Measurements from ENCODE around the gene MANBA.

Gene MANBA

DNA sequence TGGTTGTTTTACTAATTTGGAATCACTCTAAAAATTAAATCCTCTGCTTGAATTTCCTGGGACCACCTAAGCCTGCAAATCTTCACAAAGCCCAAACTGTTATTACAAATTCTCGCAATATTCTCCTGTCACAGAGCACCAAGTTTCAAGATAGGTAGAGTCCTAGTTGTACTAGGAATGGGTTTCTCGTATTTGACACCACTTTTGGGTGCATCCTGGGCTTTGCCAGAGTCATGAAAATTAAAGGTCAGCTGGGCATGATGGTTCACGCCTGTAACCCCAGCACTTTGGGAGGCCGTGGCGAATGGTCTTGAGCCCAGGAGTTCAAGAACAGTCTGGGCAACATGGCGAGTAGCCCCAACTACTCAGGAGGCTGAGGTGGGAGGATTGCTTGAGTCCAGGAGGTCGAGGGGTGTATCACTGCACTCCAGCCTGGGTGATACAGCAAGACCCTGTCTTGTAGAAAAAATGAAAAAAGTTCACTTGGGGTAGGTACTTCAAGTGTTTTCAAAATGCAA is 30.6 kb upstream of the MANBA start:
- Histone ChIP-seq H3K36me3 (ENCODE audit: insufficient read depth) (no peaks in the 10 kb centered on the region), H4K20me1 (ENCODE audit: insufficient read depth) (no peaks in the 10 kb centered on the region), H3K9ac (no peak overlapping the region), H3K27ac (0 out of 2 replicates have a peak overlapping the region, but pooled peaks have one; percentile 1), H3K27me3 (ENCODE audit: insufficient read depth, low read depth) (no peaks in the 10 kb centered on the region), H2AFZ (ENCODE audit: low read depth) (no peak overlapping the region), H3K4me1 (ENCODE audit: low read depth, poor library complexity, severe bottlenecking) (peaks cover 81% of the 10 kb centered on the region), H3K4me3 (IDR thresholded peaks at IDR 0.05; ENCODE audit: insufficient read depth, low read depth, low read length) (no peak overlapping the region), H3K79me2 (ENCODE audit: insufficient read depth, low read depth) (no peaks in the 10 kb centered on the region), H3K4me2 (0 out of 2 replicates have a peak overlapping the region, but pooled peaks have one; percentile 7)
- TF ChIP-seq, protein P1, sequence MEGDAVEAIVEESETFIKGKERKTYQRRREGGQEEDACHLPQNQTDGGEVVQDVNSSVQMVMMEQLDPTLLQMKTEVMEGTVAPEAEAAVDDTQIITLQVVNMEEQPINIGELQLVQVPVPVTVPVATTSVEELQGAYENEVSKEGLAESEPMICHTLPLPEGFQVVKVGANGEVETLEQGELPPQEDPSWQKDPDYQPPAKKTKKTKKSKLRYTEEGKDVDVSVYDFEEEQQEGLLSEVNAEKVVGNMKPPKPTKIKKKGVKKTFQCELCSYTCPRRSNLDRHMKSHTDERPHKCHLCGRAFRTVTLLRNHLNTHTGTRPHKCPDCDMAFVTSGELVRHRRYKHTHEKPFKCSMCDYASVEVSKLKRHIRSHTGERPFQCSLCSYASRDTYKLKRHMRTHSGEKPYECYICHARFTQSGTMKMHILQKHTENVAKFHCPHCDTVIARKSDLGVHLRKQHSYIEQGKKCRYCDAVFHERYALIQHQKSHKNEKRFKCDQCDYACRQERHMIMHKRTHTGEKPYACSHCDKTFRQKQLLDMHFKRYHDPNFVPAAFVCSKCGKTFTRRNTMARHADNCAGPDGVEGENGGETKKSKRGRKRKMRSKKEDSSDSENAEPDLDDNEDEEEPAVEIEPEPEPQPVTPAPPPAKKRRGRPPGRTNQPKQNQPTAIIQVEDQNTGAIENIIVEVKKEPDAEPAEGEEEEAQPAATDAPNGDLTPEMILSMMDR (conservative IDR thresholded peaks at IDR 0.05; ENCODE audit: low read depth, low read length): no peak

DNA sequence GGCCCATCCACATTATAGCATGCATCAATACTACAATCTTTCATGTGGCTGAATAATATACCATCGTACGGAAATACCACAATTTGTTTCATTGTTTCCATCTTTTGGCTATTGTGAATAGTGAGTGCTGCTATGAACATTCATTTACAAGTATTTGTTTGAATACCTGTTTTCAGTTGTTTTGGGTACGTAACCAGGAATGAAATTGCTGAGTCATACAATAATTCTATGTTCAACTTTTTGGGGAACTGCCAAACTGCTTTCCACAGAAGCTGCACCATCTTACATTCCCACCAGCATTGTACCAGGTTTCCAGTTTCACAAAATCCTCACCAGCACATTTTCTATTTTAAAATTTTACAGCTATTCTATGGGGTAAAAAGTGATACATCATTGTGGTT is 28.5 kb upstream of the MANBA start:
- peak overlapping the region; percentile 30; the same call in 1 of the 2 replicates for H3K4me2 ChIP-seq
- no peaks in the 10 kb centered on the region for H3K36me3 ChIP-seq (ENCODE audit: insufficient read depth)
- H4K20me1 ChIP-seq (ENCODE audit: insufficient read depth): no peaks in the 10 kb centered on the region
- TF ChIP-seq, protein P1 (conservative IDR thresholded peaks at IDR 0.05; ENCODE audit: low read depth, low read length): no peak
- H3K27ac ChIP-seq: peak overlapping the region; percentile 31; the same call in 1 of the 2 replicates
- no peaks in the 10 kb centered on the region for H3K79me2 ChIP-seq (ENCODE audit: insufficient read depth, low read depth)
- H3K27me3 ChIP-seq (ENCODE audit: insufficient read depth, low read depth): no peaks in the 10 kb centered on the region
- H3K4me3 ChIP-seq (IDR thresholded peaks at IDR 0.05; ENCODE audit: insufficient read depth, low read depth, low read length): no peak overlapping the region
- peaks cover 65% of the 10 kb centered on the region for H3K4me1 ChIP-seq (ENCODE audit: low read depth, poor library complexity, severe bottlenecking)
- no peak overlapping the region for H3K9ac ChIP-seq
- H2AFZ ChIP-seq (ENCODE audit: low read depth): no peak overlapping the region

DNA sequence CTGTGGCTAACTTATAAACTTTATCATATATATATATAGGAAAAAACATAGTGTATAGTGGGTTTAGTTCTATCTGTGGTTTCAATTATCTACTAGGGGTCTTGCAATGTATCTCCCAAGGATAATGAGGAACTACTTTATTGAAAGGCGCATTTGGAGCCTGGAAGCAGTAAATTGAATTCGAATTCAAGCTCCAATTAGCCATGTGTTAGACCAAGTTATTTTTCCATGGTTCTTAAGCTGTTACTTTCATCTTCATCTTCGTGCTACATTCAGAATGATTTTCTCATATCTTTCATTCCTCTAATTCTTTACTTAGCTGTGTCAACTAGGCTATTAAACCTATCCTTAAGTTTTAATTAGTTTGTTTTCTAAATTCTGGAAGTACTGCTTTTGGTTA is 27.2 kb upstream of the MANBA start:
- TF ChIP-seq, protein P1 (conservative IDR thresholded peaks at IDR 0.05; ENCODE audit: low read depth, low read length): no peak

DNA sequence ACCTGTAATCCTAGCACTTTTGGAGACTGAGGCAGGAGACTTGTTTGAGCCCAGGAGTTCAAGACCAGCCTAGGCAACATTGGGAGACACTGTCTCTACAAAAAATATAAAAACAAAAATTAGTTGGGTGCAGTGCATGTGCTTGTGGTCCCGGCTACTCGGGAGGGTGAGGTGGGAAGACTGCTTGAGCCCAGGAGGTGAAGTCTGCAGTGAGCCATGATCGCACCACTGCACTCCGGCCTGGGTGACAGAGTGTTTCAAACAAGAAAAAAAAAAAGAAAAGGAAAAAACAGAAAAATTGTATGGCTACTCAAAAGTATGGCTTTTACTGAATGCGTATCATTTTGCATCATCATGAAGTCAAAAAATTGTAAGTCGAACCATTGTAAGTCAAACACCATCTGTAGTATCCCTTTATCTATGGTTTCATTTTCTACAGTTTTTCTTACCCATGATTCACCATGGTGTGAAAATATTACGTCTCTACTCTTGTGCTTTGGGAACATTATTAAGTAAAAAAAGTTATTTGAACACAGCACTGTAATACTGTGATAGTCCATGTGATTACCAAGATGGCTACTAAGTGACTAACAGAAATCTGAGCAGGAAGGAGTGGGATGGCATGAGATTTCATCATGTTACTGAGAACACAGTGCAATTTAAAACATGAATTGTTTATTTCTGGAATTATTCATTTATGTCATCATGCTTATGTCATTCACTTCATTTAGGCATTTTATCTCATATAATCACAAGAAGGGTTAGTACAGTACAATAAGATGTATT is 26.5 kb upstream of the MANBA start:
- no peaks in the 10 kb centered on the region for H3K79me2 ChIP-seq (ENCODE audit: insufficient read depth, low read depth)
- no peak overlapping the region for H3K4me2 ChIP-seq
- no peak overlapping the region for H3K4me3 ChIP-seq (IDR thresholded peaks at IDR 0.05; ENCODE audit: insufficient read depth, low read depth, low read length)
- H3K36me3 ChIP-seq (ENCODE audit: insufficient read depth): no peaks in the 10 kb centered on the region
- no peak overlapping the region for H3K27ac ChIP-seq
- no peak overlapping the region for H2AFZ ChIP-seq (ENCODE audit: low read depth)
- H3K27me3 ChIP-seq (ENCODE audit: insufficient read depth, low read depth): no peaks in the 10 kb centered on the region
- TF ChIP-seq, protein P1 (conservative IDR thresholded peaks at IDR 0.05; ENCODE audit: low read depth, low read length): no peak
- no peak overlapping the region for H3K9ac ChIP-seq
- H4K20me1 ChIP-seq (ENCODE audit: insufficient read depth): no peaks in the 10 kb centered on the region
- H3K4me1 ChIP-seq (ENCODE audit: low read depth, poor library complexity, severe bottlenecking): peaks cover 54% of the 10 kb centered on the region

More for the DNA sequence above, 27.2 kb upstream of the MANBA start:
- Histone ChIP-seq H3K79me2 (ENCODE audit: insufficient read depth, low read depth) (no peaks in the 10 kb centered on the region), H3K36me3 (ENCODE audit: insufficient read depth) (no peaks in the 10 kb centered on the region), H3K27me3 (ENCODE audit: insufficient read depth, low read depth) (no peaks in the 10 kb centered on the region), H3K9ac (no peak overlapping the region), H3K27ac (no peak overlapping the region), H2AFZ (ENCODE audit: low read depth) (no peak overlapping the region), H4K20me1 (ENCODE audit: insufficient read depth) (no peaks in the 10 kb centered on the region), H3K4me3 (IDR thresholded peaks at IDR 0.05; ENCODE audit: insufficient read depth, low read depth, low read length) (no peak overlapping the region), H3K4me2 (no peak overlapping the region), H3K4me1 (ENCODE audit: low read depth, poor library complexity, severe bottlenecking) (peaks cover 54% of the 10 kb centered on the region)
